Fibroblast of upper back skin (primary cell): ENCODE data around the gene GALNT14.

Experiments
- DNase-seq: peaks from one replicate; pipeline ENCODE4 v3.0.0-alpha.2; 2013

The GALNT14 gene

DNA sequence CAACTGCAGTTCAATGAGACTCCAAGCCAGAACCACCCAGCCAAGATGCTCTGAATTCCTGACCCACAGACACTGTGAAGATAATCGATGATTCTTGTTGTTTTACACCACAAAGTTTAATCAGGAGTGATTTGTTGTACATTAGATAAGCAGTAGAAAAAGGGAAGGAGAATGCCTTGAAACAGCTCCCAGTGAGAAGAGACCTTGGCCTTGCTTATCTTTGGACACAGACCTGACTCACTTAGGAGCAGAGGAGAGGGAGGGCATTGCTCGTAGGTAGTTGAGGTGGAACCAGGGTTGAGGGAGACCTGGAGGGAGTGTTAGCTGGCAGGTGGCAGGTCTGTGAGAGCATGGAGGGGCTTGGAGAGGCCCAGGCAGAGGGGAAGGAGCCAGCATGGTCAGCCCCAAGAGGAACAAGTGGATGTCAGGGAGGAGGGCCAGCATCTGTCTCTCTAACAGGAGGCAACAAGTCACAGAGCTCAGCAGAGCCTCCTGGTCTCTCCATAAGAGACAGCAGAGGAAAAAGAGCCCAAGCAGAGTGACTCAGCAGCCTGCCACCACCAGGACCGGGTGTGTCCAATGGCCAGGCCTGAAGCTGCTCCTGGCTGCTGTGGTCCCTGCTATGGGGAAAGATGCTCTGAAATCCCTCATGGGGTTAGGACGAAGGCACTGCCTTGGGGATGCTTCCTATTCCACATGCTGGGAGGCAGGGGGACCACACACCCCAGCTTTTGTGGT lies 169.4 kb downstream of the GALNT14 start:
- DNase-seq, result no peak

DNA sequence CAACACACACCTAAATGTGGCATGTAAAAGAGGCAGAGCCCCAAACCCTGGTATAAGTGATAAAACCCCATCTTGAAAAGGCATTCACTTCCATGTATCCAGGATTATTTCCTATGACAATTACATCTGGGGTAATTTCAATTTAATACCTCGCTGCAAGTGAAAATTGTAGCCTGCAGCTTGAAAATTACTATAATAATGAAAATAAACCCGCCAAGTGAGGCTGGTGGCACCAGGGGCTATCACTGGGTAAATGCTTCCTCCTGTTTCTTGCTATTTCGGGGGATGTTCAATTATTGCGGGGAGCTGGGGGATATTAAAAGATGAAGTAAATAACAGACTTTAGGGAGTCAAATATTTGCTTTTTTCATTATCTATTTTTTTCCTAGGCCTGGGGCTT lies 171.5 kb downstream of the GALNT14 start:
- DNase-seq, result no peak

DNA sequence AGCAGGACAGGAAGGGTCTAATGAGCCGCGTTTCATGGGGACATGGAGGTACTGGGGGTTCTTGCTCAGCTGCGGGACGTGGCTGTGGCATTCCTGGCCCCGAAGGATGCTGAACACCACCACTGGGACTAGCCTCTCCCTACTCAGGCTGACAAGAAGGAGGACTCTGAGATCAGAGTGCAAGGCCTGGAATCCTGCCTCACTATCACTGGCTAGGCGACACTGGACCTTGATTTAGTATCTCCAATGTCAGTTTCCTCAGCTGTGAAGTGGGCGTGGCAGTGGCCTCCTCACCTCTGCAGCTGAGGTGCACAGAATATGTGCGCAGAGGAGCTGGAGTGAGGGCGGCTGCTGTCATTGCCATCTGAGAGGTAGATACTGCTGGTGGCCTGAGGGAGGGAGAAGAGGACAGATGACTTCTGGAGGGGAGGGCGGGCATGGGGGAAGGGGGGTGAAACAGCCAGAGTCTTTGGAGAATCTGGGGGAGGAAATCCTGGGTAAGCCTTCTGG lies 173.2 kb downstream of the GALNT14 start:
- DNase-seq, result no peak

DNA sequence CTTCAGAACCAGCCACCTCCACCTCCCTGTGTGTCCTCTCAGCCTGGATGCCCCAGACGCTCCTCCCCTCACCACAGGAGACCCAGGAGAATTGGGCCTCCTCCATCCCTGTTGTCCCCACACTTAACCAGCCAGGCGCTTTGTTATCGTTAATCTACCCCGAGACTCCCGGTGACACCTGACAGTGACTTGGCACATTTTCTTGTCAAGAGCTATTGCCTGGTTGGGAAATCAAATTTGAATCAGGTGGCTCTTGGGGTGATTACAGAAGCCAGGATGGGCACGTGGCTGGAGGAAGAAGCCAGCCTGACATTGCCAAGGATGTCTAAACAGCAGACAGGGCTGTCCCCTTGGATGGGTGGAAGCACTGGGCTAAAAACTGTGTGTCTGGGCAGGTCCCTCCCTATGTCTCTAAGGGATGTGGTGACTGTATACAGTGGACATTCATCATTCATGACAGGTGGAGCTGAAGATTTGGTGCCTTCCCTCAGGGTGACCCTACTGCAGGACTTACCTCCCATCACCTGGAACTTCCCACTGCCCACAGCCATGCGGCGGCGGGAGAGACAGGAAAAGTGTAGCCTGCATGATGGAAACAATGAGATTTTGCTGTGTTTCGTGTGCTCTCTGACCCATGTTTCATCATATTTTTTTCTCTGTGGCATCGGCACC lies 173.8 kb downstream of the GALNT14 start:
- no peak for DNase-seq

- no peak for DNase-seq
Observed at GRCh38 chr2:30963184-30963583, 175.1 kb downstream of the GALNT14 start.

DNA sequence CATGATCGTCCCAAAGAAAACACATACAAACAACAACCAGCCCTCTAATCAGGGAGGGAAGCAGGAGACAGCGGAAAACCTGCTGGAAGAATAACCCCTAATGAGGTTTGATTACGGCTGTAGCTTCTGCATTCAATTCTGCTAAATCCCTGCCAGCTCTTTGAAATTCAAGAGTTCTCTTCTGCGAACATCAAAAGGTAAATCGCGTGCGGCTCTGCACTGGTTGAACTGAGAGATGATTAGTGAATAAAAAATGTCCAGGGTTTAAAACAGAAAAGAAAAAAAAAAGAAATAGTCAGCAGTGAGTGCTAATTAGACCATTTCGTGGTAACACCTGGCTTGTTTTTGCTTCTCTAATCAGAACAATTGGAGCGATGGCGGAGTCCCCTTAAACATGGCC lies 178.0 kb downstream of the GALNT14 start:
- DNase-seq, result no peak

GRCh38 chr2:30959653-30960052 lies 178.6 kb downstream of the GALNT14 start:
- DNase-seq, result no peak

DNA sequence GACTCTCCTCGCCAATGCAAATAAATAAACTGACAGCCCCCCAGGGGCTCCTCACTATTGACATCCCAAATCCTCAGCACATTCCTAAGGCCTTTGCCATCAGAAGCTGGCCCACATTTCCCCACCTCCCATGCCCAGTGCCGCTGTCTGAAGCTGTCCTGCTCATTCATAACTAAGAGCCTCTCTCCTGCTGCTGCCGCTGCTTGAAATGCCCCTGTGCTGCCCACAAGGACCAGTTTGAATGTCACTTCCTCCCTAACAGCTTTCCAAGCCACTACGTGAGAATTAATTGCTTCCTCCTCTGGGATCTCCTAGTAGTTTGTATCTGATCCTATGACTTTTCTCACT lies 179.3 kb downstream of the GALNT14 start:
- no peak for DNase-seq

- DNase-seq, result no peak
Observed at GRCh38 chr2:30958193-30958917, 179.9 kb downstream of the GALNT14 start.

GRCh38 chr2:30957591-30957990 lies 180.6 kb downstream of the GALNT14 start:
- no peak for DNase-seq

GRCh38 chr2:30956995-30957394 lies 181.2 kb downstream of the GALNT14 start:
- no peak for DNase-seq

- no peak for DNase-seq
Observed at GRCh38 chr2:30955516-30956132, 182.6 kb downstream of the GALNT14 start.

- no peak for DNase-seq
Observed at GRCh38 chr2:30950339-30950738, 187.9 kb downstream of the GALNT14 start.

GRCh38 chr2:30949435-30949834 lies 188.8 kb downstream of the GALNT14 start:
- peak; percentile 10 for DNase-seq

DNA sequence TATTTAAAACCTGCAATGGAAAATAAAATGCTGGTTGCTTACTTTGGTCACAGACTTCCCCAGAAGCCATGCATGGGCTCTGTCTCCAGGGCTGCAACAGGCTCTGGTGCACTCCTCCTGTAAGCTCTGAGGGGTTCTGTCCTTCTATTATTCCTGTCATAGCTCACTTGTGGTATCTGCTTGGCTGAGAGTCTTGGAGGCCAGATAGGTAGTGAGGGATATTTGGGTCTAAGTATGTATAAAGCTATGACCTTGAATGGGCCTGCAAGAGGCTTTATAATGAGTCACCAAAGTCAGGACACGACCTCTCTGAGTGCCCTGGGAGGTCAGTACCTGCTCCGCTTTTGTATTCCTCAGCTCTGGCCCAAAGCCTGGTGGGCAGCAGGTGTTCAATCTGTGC lies 189.4 kb downstream of the GALNT14 start:
- DNase-seq, result no peak

- DNase-seq, result no peak
Observed at GRCh38 chr2:30948130-30948529, 190.1 kb downstream of the GALNT14 start.

- DNase-seq, result no peak
Observed at GRCh38 chr2:30947686-30948085, 190.6 kb downstream of the GALNT14 start.

- DNase-seq, result no peak
Observed at GRCh38 chr2:30942419-30942818, 195.8 kb downstream of the GALNT14 start.

DNA sequence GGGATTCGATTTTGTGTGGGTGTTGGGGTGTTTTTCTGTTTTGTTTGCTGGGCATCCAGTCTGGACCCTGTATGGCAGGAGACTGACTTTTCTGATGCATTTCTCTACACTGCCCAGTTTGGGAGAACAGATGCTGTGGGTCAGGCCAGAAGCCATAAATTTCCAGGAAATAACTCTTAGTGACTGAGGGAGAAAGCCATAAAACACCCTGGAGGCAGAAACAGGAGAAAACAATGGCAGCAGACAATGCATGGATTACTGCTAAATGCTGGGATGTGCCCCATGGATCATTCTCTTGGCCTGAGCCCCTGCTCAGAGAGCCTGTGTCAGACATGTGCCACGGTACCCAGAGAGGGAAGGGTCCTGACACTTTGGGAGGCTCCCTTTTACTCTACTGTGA lies 197.4 kb downstream of the GALNT14 start:
- DNase-seq, result no peak

DNA sequence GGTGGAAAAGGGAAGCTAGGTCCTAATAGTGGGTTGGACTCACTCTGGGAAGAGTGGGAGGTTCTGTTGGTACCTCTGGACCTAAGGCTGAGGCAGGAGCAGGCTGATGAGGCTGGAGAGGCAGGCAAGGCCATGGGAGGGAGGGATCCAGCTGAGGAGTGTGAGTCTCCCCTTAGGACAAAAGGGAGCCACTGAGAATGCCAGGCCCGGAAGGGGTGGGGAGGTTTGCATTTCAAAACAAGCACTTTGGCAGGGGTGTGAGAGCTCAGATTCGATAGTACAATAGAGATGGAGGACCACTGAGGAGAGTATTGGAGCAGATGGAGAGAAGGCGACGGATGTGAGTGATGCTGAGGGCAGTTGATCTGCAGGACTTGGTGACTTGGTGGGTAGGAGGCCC lies 198.9 kb downstream of the GALNT14 start:
- DNase-seq, result no peak

GRCh38 chr2:30938196-30938595 lies 200.0 kb downstream of the GALNT14 start:
- DNase-seq, result no peak

- no peak for DNase-seq
Observed at GRCh38 chr2:30936977-30937376, 201.3 kb downstream of the GALNT14 start.

- DNase-seq, result no peak
Observed at GRCh38 chr2:30935795-30936194, 202.4 kb downstream of the GALNT14 start.

- DNase-seq, result no peak
Observed at GRCh38 chr2:30934066-30934465, 204.2 kb downstream of the GALNT14 start.
